GM13976 (cell line): ENCODE measurements around the gene NSMF.

Source experiments
- DNase-seq: peaks from one replicate; pipeline ENCODE4 v3.0.0; 2012; ENCODE audit warnings: low spot score
- in situ Hi-C: fragments of 300-500 bp; cut with MboI; formaldehyde crosslinking; loops from one replicate; pipeline ENCODE4 v1.12.0; 2022; ENCODE audit warnings: low sequenced_read_pairs, mixed read lengths, inconsistent platforms; ENCODE audit not compliant: unreplicated experiment
- TF ChIP-seq, protein P1 (sequence below): IDR thresholded peaks from 2 replicates; pipeline ENCODE4 v1.5.1; 2012; ENCODE audit warnings: borderline replicate concordance, mild to moderate bottlenecking; ENCODE audit not compliant: insufficient read depth; ENCODE audit errors: extremely low read depth, missing control alignments, control extremely low read depth

The NSMF gene

GRCh38 chr9:137447722-137448601, 11.2 kb downstream of the NSMF start:
- in situ Hi-C loops = no loop called here
- TF ChIP-seq, protein P1, sequence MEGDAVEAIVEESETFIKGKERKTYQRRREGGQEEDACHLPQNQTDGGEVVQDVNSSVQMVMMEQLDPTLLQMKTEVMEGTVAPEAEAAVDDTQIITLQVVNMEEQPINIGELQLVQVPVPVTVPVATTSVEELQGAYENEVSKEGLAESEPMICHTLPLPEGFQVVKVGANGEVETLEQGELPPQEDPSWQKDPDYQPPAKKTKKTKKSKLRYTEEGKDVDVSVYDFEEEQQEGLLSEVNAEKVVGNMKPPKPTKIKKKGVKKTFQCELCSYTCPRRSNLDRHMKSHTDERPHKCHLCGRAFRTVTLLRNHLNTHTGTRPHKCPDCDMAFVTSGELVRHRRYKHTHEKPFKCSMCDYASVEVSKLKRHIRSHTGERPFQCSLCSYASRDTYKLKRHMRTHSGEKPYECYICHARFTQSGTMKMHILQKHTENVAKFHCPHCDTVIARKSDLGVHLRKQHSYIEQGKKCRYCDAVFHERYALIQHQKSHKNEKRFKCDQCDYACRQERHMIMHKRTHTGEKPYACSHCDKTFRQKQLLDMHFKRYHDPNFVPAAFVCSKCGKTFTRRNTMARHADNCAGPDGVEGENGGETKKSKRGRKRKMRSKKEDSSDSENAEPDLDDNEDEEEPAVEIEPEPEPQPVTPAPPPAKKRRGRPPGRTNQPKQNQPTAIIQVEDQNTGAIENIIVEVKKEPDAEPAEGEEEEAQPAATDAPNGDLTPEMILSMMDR = no peak

GRCh38 chr9:137446851-137447471, 12.2 kb downstream of the NSMF start:
- no peak for DNase-seq
- TF ChIP-seq, protein P1 = no peak
- in situ Hi-C loops = no loop called here

More at GRCh38 chr9:137447722-137448601, 11.2 kb downstream of the NSMF start:
- DNase-seq = no peak

DNA sequence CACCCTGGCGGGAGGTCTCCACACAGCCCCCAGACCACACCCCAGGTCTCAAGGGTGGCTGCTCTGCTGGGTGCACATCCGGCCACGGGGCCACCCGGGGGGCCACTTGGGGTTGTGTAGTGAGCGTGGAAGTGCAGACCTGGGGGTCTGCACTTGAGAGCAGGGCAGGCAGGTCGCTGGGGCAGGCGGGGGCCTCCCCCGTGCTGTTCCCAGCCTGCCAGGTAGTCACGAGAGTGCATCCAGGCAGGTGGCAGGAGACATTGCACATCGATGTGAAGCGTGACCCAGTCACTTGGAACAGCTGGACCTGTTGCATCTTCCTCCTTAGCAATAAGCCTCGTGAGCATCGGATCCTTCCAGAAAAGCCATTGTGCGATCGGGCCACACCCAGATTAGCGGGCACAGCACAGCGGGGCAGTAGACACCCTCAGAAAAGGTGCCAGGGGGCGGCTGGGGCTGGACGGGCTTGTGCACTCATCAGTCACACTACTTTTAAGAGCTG, 13.2 kb downstream of the NSMF start:
- in situ Hi-C loops = no loop called here
- TF ChIP-seq, protein P1 = no peak
- no peak for DNase-seq

DNA sequence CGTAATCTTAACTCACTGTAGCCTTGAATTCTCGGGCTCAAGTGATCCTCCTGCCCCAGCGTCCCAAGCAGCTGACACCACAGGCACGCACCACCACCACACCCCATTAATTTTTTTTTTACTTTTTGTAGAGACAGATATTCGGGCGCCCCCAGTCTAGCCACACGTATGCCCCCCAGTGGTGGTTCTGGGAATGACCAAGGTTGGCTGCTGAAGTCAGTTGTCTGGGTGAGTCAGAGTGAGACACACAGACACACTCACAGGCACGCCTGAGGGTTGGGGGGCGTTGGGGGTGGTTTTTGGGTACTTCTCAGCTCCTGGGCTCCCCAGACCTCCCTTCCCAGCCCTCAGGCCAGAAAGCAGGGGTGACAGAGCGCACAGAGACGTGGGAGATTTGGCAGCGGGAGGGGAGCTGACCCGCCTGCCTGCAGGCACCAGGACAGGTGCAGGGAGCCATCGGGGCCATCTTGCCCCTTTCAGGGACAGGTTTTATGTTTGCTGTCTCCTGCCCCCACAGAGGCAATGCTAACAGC, 13.8 kb downstream of the NSMF start:
- peak; percentile 90 for DNase-seq
- in situ Hi-C loops = no loop called here
- TF ChIP-seq, protein P1 = peak; percentile 79

DNA sequence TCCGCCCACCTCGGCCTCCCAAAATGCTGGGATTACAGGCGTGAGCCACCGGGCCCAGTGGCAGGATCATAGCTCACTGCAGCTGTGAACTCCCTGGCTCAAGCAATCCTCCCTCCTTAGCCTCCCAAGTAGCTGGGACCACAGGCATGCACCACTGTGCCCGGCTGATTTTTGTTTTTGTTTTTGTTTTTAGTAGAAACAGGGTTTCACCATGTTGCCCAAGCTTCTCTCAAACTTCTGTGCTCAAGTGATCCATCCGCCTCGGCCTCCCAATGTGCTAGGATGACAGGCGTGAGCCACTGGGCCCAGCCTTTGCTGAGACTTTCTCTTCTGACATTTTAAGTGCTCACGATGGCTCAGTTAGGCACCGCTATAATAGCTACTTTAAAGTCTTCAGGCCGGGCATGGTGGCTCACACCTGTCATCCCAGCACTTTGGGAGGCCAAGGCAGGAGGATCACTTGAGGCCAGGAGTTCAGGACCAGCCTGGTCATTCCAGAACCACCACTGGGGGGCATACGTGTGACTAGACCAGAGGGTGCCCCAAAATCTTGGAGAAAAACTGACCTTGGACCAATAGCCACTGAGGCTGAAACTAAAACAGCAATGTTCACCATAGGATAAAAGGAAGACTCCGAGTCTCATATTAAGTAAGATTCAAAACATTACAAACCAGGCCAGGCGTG, 14.9 kb downstream of the NSMF start:
- in situ Hi-C loops = no loop called here
- DNase-seq = no peak
- TF ChIP-seq, protein P1 = no peak

DNA sequence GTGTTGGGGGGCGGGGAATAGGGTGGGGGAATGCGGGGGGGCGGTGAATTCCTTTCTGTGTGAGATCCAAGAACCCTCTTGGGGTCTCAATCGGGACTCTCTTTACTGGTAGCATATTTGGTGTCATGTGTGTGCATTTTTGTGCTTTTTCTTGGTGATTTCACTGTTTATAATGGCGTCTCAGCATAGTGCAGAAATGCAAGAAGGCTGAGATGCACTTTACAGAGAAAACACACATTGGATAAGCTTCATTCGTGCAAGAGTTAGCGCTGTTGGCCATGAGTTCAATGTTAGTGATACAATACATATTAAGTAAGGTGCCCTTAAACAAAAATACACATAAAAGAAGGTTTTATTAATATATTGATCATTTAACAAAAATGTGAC, 17.2 kb downstream of the NSMF start:
- in situ Hi-C loops = no loop called here
- no peak for DNase-seq
- TF ChIP-seq, protein P1 = no peak
